K562 treated with DMSO at 1 percent for 4 hours (cell line): ENCODE results near the gene BEND4. TPM values are rescaled to one million over a fixed set of nuclear protein-coding genes. Genes with fewer than 3 reads are reported as not detected.

Experiments
- total RNA-seq: library from RNA; unstranded; fragments of 300-600 nt; gene quantifications from 2 replicates; pipeline ENCODE4 v1.2.3, GENCODE V29; 2022; ENCODE audit not compliant: insufficient read depth

BEND4 gene
- not detected in 2 replicates for total RNA-seq

DNA sequence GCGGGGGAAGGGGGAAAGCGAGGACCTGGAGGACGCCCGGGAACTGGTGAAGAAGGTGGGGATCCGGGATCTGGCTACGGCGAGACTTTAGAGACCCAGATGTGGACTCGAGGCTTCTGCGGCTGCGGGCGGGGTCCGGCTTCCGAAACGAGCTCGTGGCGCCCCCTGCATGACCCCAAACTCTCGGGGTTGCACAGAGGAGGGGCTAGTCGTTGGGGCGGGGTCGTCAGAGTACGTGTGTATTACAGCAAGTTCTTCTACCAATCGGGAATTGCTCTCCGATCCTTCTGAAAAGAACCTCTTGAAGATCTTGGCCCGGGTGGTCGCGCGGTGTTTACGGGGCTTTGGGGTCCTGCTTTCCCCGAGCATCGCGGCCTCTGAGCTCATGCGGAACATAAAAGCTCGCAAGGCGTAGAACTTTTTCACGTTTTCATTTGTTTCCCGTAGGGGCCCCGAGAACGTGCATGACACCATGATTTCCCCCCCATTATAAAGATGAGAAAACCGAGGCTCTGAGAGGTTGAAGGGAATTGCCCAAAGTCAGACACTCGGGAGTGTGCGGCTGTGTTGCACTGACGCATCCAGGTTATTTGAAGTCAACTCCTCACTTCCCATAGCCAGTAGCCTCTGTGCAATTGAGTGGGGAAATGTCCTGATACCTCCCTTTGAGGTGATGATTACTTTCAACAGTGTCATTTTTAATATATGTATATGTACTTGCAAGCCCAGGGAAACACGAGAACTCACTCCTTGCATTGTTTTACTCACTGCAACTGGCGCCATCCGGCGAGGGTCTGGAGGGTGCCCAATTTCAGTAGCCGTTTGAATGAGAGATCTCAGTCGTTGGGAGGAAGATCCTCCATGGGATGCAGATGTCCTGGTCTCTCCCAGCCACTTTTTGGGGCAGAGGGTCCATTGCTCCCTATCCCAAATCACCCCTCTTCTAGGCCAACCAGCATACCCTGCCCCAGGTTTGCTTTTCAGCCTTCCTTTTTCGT is at the start of gene BEND4:
Gene BEND4, minus strand, starts transcription at position 149 of the 998 bp plus-strand sequence. CDS start 512 bp downstream, outside the sequence.

Other genes with a start within 250 kb of the BEND4 start
- 25.1 and 27.5 TPM in 2 replicates for gene TMEM33, start 217.2 kb downstream of the BEND4 start, total RNA-seq
- 0.48 and 0.87 TPM in 2 replicates for gene DCAF4L1, start 170.9 kb downstream of the BEND4 start, total RNA-seq
- 23.2 and 23.8 TPM in 2 replicates for gene SLC30A9, start 162.1 kb downstream of the BEND4 start, total RNA-seq
- not detected in 2 replicates for gene SHISA3, start 244.8 kb upstream of the BEND4 start, total RNA-seq